Activated CD4-positive, CD25-positive, alpha-beta regulatory T cell treated with anti-CD3 and anti-CD28 coated beads, Interleukin-2, amount 50 U/mL, for 72 hours (primary cell): Measurements from ENCODE around the gene RIPOR3.

Source experiments
- DNase-seq: peaks from one replicate; pipeline ENCODE4 v3.0.0; 2021

The RIPOR3 gene

DNA sequence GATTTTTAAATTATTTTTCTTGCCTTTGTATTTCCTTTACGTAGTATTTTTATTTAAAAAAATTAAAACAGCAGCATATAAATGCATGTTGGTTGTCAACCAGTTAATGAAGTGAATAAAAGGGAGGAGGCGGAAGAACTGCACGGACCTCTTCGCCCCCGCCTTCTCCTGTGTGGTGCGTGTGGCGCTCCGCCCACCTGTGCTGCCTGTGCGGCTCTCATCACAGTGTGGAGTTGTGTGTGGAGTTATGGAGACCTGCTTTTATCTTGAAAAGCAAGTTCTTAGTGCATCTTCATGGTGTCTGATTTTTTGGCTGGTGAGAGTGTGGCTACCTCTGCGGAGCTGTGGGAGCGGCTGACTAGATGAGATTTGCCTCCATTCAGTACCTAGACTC is 122.8 kb downstream of the RIPOR3 start:
- no peak for DNase-seq

DNA sequence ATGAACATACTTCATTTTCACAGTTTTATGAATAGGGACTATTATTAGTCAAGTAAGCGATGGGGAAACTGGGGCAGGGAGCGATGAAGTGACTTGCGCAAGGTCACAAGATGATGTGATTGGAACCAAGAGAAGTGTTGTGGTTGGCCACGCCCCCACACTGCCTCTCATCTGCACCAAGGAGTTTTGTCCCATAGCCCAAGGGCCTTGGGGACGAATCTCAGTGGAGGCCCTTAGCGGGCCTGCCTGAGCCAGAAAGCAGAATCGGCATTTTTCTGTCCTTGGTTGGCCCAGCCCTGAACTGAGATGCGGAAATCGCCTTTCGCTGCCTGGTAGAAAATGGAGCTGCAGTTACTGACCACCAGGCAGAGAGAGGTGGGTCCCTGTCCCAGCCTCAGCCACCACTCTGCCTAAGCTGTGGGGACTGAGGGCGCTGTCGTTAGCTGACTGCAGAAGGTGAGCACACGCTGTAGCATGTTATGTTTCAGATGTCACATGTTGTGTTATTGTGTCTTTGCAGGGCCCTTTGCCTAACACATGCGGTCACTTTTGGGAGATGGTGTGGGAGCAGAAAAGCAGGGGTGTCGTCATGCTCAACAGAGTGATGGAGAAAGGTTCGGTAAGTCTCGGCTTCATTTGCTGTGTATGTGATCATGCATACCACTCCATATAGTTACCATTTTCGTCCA is 123.3 kb downstream of the RIPOR3 start:
- DNase-seq: no peak

DNA sequence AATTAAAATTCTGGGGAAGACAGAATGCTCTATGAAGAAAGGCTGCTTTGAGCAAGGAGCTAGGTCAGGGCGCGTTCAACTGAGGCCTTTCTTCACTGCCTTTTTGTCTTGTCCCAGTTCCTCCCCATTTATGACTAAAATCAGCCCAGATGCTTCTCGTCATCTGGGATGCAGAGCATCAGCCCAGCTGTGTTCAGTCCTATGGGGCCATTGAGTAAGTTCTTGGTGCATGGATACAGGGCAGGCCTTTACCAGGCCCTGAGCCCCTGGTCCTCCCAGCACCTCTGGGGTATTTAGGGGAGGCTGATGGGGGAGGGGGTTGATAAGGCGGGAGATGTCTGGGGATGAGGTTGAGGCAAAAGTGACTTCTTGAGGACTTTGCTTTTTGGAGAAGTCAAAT is 125.5 kb downstream of the RIPOR3 start:
- no peak for DNase-seq

DNA sequence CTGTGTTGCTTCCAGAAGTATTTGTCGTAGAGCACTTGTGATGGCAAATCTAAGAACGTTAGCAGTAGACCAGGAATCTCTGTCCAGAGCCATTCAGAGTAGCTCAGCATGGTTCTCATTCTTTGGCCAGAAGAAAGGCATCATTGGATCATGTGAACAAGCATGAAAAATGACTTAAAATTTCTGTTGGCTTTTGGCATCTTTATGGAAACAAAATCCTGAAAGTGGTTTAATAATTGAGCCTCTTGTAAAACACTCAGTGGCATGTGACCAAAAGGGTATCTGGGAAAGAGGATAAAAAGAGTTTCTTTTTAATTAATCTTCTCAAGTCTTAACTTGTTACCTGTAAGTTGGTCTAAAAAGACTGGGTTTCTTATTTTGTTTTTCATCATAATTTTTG is 126.0 kb downstream of the RIPOR3 start:
- DNase-seq: no peak

DNA sequence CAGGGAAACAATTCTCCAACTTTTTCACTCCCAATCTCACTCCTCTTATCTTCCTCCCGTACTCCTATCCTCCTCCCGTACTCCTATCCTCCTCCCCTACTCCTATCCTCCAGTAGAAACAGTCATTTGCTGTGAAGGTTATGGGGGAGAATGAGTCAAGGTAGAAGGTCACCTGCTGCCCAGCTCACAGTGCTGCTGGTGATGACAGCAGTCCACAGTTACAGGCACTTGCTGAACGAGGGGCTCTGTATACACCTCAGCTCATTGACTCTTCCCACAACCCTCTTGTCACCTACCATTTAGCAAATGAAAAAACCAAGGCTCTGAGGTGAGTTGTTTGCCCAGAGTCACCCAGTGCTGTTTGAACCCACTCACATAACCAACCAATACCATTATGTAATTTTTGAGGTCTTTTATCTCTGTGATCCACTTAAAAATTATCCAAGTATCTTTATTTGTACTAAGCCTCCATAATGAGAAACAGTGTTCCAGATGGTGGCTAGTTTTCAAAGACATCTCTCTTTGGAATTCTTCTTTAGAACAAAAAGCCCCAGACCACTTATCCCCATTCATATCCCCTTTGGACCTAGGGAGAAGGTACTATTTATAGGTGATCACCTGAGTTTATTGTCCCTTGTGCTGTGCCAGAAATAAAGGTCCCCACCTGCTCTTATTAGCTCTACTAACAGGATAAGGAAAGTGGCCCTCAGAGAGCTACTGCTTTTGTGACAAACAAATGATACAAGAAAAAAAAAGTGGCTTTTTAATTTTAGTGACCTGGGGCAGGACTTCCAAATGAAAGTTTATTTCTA is 128.0 kb downstream of the RIPOR3 start:
- no peak for DNase-seq

DNA sequence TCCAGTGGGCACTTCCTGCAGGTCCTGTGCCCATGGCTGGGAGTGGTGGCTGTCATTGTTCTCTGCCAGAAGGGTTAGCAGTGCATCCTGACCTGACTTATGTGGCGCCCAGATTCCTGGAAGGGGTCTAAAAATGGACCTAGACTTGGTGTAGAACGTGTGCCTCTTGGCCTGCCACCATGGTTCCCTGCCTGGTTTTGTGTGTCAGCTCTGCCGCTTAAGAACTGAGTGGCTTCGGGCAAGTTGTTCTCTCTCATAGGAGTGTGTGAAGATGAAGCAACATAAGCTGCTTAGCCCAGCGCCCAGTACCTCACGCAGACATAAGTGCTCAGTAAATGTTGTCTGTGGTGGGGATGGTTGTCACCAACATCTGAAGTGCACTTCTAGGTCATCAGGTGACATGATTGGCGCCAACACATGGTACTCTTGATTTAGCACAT is 129.1 kb downstream of the RIPOR3 start:
- no peak for DNase-seq

DNA sequence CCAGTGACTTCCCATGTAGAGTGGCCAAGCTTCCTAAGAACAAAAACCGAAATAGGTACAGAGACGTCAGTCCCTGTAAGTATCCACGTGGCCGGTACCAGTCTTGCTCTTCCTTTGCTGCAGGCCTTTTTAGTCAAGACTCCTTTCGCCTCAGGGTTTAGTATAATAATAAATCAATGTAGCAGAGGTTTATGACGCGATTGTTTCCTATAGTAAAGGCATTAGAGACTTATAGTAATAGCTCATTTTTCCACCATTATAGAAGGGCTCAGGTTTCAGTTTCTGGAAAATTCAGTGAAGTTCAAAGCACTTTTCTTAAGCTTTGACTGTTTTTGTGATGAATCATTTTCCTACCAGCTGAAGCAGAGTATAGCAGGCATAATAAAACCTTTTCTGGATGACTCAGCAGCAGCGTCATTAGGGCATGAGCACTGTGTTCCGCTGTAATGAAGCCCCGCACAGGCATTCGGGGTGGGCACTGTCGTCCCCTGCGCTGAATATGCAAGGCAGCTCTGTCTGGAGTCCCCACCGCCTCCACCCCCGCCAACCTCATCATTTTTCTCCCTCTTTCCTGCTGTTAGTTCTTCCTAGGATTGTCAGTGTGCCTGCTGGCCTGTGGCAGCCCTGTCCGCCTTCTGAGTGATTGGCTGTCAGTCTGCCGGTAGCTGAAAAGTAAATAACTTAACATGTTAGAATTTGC is 129.8 kb downstream of the RIPOR3 start:
- peak; percentile 50 for DNase-seq

DNA sequence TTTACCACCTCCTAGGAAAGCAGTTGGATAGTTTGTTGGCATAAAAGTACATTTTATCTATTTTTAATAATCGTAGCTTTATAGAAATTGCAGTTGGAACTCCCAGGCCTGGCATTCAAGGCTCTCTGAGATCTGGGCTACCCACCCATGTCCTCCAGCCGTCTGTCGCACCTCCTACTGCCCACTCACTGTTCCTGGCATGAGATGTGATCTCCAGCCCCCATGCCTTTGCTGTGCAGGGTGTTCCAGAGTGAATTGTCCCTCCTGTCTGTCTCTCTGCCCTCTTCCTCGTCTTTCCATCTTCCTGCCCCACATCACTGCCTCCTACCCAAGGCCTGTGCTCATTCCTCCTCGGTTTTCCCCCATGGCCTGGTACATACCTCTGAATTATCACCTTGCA is 130.5 kb downstream of the RIPOR3 start:
- DNase-seq: no peak

DNA sequence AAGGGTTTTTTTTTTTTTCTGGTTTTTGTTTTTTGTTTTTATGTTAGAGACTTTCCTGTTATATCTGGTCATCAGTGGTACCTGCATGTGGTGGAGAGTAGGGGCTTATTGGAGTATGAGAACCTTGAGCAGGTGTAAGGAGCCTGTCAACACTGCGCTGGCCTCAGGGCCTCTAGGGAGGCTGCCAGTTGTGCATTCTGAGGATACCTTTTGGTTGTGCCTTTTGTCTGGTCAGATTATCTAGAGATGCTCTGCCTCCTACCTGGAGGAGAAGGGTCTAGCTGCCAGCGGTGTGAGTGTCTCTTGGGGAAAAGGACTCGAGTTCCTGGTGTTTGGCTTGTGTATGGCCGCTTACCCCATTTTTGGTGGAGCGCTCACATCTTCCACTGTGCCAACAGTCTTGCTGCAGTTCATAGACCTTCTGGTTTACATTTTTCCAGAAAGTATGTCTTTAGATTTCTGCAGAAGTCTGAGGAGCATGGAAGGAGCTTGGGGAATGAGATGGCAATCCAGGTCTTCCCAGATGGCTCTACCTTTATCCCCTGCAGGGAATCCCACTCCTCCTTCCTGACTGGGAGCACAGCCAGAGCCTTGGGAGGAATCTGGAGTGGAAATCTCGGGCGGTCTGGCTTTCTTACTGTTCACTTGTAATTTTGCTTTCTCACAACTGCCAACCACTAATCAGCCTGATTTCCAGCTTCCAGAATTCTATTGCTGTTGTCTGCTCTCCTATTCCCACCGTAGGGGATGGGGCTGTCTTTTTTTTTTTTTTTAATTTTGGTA is 131.3 kb downstream of the RIPOR3 start:
- DNase-seq: no peak

DNA sequence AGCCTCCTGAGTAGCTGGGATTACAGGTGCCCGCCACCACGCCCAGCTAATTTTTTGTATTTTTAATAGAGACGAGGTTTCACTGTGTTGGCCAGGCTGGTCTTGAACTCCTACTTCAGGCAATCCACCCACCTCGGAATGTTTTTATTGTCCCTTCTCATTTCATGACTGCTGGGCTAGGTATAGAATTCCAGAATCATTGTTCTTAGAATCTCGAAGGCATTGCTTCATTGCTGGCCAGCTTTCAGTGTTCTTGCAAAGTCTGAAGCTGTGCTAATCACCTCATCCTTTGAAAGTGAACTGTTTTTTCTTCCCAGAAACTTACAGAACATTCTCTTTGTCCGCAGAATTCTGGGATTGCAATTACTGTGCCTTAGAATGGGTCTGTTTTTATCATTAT is 132.2 kb downstream of the RIPOR3 start:
- no peak for DNase-seq

DNA sequence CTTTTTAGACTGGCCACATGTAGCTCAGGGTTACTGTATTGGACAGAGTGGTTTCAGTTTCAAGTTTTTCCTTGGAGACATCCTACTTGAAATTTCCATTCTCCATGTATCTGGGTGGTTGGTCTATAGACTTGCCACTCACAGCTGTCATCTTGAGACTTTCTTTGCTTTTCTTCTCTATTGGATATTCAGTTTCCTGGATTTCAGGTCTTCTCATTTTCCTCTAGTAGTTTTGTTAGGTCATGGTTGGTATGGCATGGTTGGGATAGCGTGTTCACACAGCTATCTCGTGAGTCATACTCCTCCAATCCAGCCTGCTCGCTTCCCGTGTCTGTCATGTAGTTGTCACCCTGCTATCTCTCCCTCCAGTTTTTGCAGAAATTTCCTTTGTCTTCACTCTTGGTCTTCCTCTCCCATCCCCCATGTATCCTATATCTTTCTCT is 132.8 kb downstream of the RIPOR3 start:
- no peak for DNase-seq

DNA sequence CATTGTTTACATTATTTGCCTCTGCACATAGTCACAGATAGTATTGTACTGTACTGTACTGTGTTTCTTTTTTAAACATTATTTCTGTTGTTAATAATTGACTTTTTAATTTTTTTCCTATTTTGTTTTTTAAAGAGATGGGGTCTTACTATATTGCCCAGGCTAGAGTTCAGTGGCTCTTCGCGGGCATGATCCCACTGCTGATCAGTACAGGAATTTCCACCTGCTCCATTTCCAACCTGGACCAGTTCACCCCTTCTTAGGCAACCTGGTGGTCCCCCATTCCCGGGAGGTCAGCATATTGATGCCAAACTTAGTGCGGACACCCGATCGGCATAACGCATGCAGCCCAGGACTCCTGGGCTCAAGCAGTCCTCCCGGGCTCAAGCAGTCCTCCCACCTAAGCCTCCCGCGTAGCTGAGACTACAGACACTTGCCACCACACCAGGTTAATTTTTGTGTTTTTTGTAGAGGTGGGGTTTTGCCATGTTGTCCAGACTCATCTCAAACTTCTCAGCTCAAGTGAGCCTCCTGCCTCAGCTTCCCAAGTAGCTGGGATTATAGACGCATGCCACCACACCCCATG is 133.7 kb downstream of the RIPOR3 start:
- DNase-seq: no peak

DNA sequence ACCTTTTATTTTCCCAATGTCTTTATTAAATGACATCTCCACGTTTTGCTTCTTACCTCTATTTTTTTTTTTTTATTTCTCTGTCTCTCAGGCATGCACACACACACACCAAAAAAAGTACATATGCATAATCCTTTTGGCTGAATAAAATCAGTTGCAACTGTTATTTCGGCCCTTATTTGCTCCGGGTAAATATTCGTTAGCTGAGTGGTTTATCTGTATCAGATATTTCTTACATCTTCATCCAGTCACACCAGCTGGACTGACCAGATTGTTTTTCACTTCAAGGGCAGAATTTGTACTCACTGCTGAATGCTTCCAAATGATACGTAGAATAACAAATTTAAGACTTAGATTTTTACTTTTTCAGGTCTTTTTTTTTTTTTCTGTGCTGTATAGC is 135.7 kb downstream of the RIPOR3 start:
- no peak for DNase-seq

DNA sequence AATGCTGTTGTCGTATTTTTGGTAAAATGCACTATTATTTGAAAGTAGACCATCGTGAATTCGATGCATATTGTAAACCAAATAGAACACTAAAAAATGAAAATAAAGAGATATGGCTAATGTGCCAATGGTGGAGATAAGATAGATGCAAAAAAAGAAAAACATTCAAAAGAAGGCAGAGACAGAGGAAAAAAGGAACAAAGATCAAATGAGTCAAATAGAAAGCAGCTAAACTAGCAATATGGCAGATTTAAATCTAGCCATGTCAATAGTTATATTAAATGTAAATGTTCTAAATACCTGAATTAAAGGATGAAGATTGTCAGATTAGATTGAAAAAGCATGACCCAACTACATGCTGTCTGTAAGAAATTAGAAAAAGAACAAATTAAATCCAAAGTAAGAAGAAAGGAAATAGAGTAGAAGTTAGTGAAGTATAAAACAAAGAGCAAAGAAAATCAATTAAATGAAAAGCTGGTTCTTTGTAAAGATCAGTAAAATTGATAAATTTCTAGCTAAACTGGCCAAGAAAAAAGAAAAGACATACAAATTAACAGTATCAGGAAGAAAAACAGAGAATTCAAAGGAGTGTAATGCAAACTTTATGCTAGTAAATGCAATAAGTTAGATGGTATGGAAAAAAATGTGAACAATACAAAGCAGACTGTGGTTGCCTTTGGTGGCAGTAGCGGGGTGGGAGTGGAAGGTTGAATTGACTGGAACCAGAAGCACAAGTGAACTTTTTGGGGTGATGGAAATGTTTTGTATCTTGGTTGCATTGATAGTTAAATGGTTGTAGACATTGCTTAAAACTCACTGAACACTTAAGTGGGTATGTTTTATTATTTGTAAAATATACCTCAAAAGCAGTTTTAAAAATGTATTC is 136.4 kb downstream of the RIPOR3 start:
- DNase-seq: no peak

DNA sequence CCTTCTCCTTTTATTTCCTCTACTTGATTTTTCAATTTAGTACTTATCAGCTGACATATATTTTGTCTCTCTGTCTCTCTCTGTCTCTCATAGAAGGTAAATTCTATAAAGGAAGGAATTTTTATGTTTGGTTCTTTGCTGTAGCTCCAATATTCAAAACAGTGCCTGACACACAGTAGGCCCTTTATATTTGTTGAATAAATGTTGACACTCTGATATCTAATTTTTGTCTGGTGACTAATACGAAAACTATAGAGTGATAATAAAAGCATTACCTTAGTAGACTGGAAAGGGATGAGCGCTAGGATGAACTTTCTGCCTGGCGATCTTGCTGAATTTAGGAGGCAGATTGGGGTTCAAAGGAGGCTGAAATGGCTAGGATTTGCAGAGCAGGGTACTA is 138.4 kb downstream of the RIPOR3 start:
- no peak for DNase-seq

DNA sequence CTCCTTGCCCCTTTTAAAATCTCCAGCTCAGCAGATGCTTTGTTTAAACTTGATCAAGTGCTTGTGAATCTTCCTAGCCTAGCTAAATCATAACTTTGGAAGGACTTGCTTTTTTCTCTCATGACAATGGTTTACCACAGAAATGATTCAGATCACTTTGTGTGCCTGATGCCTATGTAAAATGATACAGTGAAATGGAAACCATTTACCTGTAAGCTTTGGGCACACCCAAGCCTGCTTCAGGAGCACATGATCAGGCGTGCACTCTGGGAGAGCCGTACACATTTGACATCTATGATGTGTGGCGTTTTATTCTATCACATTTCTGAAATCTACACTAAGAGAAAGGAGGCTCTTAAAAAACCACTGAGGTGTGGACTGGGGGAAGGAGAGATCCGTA is 140.1 kb downstream of the RIPOR3 start:
- no peak for DNase-seq

DNA sequence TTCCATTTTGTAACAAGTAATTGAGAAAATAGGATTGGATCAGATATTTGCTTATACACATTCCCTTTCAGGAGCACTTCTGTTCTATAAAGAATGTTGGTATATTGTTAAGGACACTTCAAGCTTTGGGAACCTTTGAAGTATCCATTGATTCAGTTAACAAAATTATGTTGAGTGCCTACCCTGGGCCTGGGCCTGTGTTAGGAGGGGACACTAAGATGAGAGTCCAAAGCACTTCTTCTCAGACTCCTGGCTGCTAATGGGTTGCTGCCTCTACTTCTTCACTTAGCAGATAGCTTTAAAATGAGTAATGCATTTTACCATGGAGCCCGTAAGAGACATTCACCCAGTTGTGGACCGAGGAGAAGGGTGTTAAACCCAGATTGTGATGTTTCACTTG is 140.8 kb downstream of the RIPOR3 start:
- no peak for DNase-seq

DNA sequence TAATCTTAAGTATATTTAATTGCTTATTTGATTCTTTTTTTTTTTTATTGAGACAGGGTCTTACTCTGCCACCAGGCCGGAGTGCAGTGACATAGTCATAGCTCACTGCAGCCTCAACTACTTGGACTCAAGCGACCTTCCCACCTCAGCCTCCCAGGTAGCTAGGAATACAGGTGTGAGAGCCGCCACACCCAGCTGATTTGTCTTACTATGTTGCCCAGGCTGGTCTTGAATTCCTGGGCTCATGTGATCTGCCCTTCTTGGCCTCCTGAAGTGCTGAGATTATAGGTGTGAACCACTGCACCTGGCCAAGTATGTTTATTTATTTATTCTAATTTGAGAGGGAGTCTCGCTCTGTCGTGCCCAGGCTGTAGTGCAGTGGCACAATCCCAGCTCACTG is 142.9 kb downstream of the RIPOR3 start:
- DNase-seq: no peak

DNA sequence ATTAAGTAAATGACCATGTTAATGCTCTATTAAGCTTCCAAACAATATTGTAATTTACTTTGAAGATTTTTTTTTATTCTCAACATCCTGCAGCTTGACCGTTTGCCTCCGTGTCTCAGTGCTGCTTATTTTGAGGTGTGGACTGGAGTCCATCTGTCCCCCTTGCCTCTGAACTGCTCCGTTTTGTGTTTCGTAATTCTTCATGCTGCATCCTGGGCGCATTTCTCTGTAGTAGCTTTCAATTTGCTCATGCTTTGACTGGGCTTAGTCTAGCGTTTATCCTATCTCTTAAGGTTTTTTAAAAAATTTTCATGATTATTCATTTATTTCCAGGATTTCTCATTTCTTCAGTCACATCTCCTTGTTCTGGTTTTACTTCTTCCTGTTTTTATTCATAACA is 143.4 kb downstream of the RIPOR3 start:
- DNase-seq: no peak

DNA sequence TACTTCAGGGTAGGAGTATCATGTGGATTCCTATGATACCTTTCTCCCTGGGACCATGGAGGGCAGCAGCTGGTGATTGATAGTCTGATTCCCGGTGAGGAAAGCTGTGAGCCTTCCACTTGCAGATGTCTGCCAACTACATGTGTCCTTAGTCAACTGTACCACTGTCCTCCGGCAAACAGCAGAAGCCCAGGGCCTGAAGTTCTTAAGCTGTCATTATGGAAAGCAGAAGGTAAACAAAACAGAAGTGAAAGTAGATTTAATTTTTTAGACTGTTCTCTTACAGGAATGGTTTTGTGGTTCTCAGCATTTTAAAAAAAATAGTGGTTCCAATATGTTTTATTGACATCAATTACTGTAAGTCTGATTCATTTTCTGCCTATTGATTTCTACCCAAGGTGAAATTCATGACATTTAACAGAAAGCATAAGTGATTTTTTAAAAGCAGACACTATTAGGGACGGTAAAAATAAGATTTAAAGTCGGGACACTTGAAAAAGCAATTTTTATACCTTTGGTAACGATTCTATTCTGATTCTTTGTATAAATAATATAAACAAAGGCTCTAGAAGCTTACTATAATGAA is 144.5 kb downstream of the RIPOR3 start:
- DNase-seq: no peak

DNA sequence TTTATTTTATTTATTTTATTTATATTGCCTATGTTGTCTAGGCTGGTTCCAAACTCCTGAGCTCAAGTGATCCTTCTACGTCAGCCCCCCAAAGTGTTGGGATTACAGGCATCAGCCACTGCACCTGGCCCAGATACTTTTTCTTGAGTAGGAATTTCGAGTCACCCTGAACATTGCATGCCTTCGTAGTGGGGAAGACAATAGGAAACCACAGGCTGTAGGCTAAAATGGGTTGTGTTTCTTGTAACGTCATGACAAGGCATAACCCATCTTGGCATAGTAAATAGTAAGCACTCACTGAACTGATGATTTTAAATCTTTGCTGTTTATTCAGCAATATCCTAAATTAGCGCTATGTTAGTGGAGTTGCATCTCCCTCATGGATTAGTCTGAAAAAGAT is 146.2 kb downstream of the RIPOR3 start:
- DNase-seq: no peak
